ENCODE data around the gene GKAP1.

Gene GKAP1

DNA sequence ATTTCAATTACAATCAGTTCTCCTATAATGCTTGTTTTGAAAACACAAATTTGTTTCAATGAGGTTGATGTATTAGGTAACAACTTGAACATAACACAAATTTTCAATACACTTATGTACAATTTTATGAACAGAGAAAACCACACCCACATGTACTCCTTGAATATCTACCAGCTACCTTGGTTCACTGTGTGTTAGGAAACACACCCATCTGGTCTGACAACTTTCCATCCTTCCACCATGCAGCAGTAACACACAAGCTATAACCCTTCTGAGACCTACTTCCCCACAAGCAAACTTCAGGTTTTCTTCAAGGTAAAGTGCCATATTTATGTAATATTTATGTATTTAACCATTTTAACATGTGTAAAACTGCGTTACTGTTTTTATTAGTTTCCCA, 73.4 kb downstream of the GKAP1 start:
- H3K36me3 ChIP-seq (ENCODE audit: control insufficient read depth in 2 of 2, insufficient read depth in 1 of 2, low read length in 2 of 2), result peaks cover 0 to 3% of the 10 kb centered on the region in 2 experiments; a peak in 1 of 3 replicates
- POLR2A ChIA-PET, result interaction anchor here (0.8 kb wide), 1 partner anchor 12 kb away, joined by 3 read pairs; no protein-coding TSS in a partner anchor
- H3K27ac ChIP-seq (ENCODE audit: extremely low read depth, low read depth, low read length), result no peak overlapping the region
- CTCF ChIA-PET, result no interaction called here
- no peaks in the 10 kb centered on the region for H3K9me3 ChIP-seq (ENCODE audit: control insufficient read depth, insufficient read depth, low read depth, low read length)
- TF ChIP-seq ZNF521 (tag by site-specific recombination; IDR thresholded peaks at IDR 0.05) (no peak), ZNF239 (tag by site-specific recombination; IDR thresholded peaks at IDR 0.05) (no peak), ZNF76 (tag by site-specific recombination; IDR thresholded peaks at IDR 0.05; ENCODE audit: borderline replicate concordance, low read depth) (no peak), MZF1 (tag by site-specific recombination; IDR thresholded peaks at IDR 0.05; ENCODE audit: borderline replicate concordance) (no peak), ZFP3 (tag by site-specific recombination; IDR thresholded peaks at IDR 0.05; ENCODE audit: low read depth) (no peak), ZNF624 (tag by site-specific recombination; IDR thresholded peaks at IDR 0.05) (no peak), ZNF654 (tag by site-specific recombination; IDR thresholded peaks at IDR 0.05; ENCODE audit: low read depth) (no peak), ZNF391 (tag by site-specific recombination; IDR thresholded peaks at IDR 0.05; ENCODE audit: borderline replicate concordance, low read depth) (no peak), ZNF530 (tag by site-specific recombination; IDR thresholded peaks at IDR 0.05; ENCODE audit: low read depth) (no peak), SCRT2 (tag by site-specific recombination; IDR thresholded peaks at IDR 0.05) (no peak), ZNF48 (tag by site-specific recombination; IDR thresholded peaks at IDR 0.05) (no peak), ZNF221 (tag by site-specific recombination; IDR thresholded peaks at IDR 0.05; ENCODE audit: borderline replicate concordance) (no peak), ZNF600 (tag by site-specific recombination; IDR thresholded peaks at IDR 0.05) (no peak), ZNF426 (tag by site-specific recombination; IDR thresholded peaks at IDR 0.05) (no peak), ZNF211 (tag by site-specific recombination; IDR thresholded peaks at IDR 0.05; ENCODE audit: low read depth) (no peak)
- TF ChIP-seq, protein P1, sequence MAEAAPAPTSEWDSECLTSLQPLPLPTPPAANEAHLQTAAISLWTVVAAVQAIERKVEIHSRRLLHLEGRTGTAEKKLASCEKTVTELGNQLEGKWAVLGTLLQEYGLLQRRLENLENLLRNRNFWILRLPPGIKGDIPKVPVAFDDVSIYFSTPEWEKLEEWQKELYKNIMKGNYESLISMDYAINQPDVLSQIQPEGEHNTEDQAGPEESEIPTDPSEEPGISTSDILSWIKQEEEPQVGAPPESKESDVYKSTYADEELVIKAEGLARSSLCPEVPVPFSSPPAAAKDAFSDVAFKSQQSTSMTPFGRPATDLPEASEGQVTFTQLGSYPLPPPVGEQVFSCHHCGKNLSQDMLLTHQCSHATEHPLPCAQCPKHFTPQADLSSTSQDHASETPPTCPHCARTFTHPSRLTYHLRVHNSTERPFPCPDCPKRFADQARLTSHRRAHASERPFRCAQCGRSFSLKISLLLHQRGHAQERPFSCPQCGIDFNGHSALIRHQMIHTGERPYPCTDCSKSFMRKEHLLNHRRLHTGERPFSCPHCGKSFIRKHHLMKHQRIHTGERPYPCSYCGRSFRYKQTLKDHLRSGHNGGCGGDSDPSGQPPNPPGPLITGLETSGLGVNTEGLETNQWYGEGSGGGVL (tag by site-specific recombination; IDR thresholded peaks at IDR 0.05), result no peak
- TF ChIP-seq, protein P2, sequence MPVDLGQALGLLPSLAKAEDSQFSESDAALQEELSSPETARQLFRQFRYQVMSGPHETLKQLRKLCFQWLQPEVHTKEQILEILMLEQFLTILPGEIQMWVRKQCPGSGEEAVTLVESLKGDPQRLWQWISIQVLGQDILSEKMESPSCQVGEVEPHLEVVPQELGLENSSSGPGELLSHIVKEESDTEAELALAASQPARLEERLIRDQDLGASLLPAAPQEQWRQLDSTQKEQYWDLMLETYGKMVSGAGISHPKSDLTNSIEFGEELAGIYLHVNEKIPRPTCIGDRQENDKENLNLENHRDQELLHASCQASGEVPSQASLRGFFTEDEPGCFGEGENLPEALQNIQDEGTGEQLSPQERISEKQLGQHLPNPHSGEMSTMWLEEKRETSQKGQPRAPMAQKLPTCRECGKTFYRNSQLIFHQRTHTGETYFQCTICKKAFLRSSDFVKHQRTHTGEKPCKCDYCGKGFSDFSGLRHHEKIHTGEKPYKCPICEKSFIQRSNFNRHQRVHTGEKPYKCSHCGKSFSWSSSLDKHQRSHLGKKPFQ (tag by site-specific recombination; IDR thresholded peaks at IDR 0.05), result no peak
- TF ChIP-seq, protein P3, sequence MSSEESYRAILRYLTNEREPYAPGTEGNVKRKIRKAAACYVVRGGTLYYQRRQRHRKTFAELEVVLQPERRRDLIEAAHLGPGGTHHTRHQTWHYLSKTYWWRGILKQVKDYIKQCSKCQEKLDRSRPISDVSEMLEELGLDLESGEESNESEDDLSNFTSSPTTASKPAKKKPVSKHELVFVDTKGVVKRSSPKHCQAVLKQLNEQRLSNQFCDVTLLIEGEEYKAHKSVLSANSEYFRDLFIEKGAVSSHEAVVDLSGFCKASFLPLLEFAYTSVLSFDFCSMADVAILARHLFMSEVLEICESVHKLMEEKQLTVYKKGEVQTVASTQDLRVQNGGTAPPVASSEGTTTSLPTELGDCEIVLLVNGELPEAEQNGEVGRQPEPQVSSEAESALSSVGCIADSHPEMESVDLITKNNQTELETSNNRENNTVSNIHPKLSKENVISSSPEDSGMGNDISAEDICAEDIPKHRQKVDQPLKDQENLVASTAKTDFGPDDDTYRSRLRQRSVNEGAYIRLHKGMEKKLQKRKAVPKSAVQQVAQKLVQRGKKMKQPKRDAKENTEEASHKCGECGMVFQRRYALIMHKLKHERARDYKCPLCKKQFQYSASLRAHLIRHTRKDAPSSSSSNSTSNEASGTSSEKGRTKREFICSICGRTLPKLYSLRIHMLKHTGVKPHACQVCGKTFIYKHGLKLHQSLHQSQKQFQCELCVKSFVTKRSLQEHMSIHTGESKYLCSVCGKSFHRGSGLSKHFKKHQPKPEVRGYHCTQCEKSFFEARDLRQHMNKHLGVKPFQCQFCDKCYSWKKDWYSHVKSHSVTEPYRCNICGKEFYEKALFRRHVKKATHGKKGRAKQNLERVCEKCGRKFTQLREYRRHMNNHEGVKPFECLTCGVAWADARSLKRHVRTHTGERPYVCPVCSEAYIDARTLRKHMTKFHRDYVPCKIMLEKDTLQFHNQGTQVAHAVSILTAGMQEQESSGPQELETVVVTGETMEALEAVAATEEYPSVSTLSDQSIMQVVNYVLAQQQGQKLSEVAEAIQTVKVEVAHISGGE (tag by site-specific recombination; conservative IDR thresholded peaks at IDR 0.05; ENCODE audit: low read depth), result no peak
- TF ChIP-seq, protein P4, sequence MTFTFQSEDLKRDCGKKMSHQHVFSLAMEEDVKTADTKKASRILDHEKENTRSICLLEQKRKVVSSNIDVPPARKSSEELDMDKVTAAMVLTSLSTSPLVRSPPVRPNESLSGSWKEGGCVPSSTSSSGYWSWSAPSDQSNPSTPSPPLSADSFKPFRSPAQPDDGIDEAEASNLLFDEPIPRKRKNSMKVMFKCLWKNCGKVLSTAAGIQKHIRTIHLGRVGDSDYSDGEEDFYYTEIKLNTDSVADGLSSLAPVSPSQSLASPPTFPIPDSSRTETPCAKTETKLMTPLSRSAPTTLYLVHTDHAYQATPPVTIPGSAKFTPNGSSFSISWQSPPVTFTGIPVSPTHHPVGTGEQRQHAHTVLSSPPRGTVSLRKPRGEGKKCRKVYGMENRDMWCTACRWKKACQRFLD (tag by site-specific recombination; IDR thresholded peaks at IDR 0.05), result no peak
- TF ChIP-seq, protein P5, sequence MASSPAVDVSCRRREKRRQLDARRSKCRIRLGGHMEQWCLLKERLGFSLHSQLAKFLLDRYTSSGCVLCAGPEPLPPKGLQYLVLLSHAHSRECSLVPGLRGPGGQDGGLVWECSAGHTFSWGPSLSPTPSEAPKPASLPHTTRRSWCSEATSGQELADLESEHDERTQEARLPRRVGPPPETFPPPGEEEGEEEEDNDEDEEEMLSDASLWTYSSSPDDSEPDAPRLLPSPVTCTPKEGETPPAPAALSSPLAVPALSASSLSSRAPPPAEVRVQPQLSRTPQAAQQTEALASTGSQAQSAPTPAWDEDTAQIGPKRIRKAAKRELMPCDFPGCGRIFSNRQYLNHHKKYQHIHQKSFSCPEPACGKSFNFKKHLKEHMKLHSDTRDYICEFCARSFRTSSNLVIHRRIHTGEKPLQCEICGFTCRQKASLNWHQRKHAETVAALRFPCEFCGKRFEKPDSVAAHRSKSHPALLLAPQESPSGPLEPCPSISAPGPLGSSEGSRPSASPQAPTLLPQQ (tag by site-specific recombination; IDR thresholded peaks at IDR 0.05), result no peak
- H3K4me3 ChIP-seq (ENCODE audit: low read depth, low read length), result no peak overlapping the region
- no peaks in the 10 kb centered on the region for H3K4me1 ChIP-seq (ENCODE audit: control insufficient read depth, insufficient read depth, low read length)

Data from HEK293 (cell line).